Spleen (tissue), 11 donors: ENCODE measurements around the gene PTPRN2. TPM values are rescaled to one million over a fixed set of nuclear protein-coding genes. Genes with fewer than 3 reads are reported as not detected.
"Not testable (repeated sequence)": the region's sequence is repeated elsewhere in the genome, so short reads cannot be mapped to it uniquely, and the experiment has no call there.

Experiments
- DNase-seq: peaks from one replicate; pipeline ENCODE4 v3.0.0-alpha.2; 2020
- H3K27ac ChIP-seq, 8 donors: fragments of 200-600 bp; sonication (generic) in 7 of 8; 1 replicate in 4 of 8; 2 replicates in 4 of 8; pipeline versions ENCODE4 v1.5.0 to v1.8.0; 2016 to 2021; ENCODE audit warnings: inconsistent platforms in 4 of 8, mild to moderate bottlenecking in 4 of 8, moderate library complexity in 1 of 8
- H3K27me3 ChIP-seq, 7 donors: fragments of 200-600 bp; sonication (generic) in 6 of 7; replicated peaks in 1 of 7; 1 replicate in 4 of 7; 2 replicates in 3 of 7; pipeline versions ENCODE4 v1.5.0 to v1.8.0; 2016 to 2021; ENCODE audit warnings: inconsistent platforms in 3 of 7, mild to moderate bottlenecking in 1 of 7
- H3K36me3 ChIP-seq, 6 donors: fragments of 200-600 bp; sonication (generic) in 5 of 6; 1 replicate in 4 of 6; 2 replicates in 2 of 6; pipeline versions ENCODE4 v1.5.0 to v1.8.0; 2016 to 2021; ENCODE audit warnings: inconsistent platforms in 2 of 6
- H3K4me1 ChIP-seq, 6 donors: fragments of 200-600 bp; sonication (generic) in 5 of 6; 1 replicate in 3 of 6; 2 replicates in 3 of 6; pipeline versions ENCODE4 v1.5.0 to v1.8.0; 2016 to 2021; ENCODE audit warnings: inconsistent platforms in 3 of 6
- H3K4me3 ChIP-seq, 8 donors: fragments of 200-600 bp; sonication (generic) in 7 of 8; 1 replicate in 4 of 8; 2 replicates in 4 of 8; pipeline versions ENCODE4 v1.5.0 to v1.8.0; 2016 to 2021; ENCODE audit warnings: inconsistent platforms in 4 of 8, mild to moderate bottlenecking in 4 of 8, moderate library complexity in 2 of 8
- H3K9me3 ChIP-seq, 8 donors: fragments of 200-600 bp; sonication (generic) in 7 of 8; 1 replicate in 4 of 8; 2 replicates in 4 of 8; pipeline versions ENCODE4 v1.5.0 to v1.8.0; 2016 to 2021; ENCODE audit warnings: inconsistent platforms in 4 of 8
- POLR2A ChIP-seq, 3 donors: fragments of 450-650 bp; IDR thresholded peaks; one replicate each; pipeline ENCODE4 v1.5.1; 2017; ENCODE audit warnings: antibody characterized with exemption in 3 of 3, mild to moderate bottlenecking in 1 of 3
- POLR2AphosphoS5 ChIP-seq, 3 donors: sonication (generic); formaldehyde crosslinking; IDR thresholded peaks; one replicate each; pipeline ENCODE4 v1.5.1; 2017; ENCODE audit warnings: antibody characterized with exemption in 3 of 3
- WGBS, 5 donors: extraction: QIAGEN DNeasy Blood & Tissue Kit in 3 of 5; methylation state at CpG; one replicate each; pipeline versions ENCODE4 v1.1.5 to v1.1.7; 2013 to 2018; 5-methylcytosine and 5-hydroxymethylcytosine counted together
- intact Hi-C: fragments of 100-400 bp; cut with DNase I; formaldehyde crosslinking; loops from one replicate; pipeline ENCODE4 v1.15.0; 2023; ENCODE audit warnings: low total_unique reads
- polyA plus RNA-seq, 3 donors: library from polyadenylated mRNA; stranded (reverse); fragments of 200-250 nt; gene quantifications; one replicate each; pipeline ENCODE4 v1.2.1, GENCODE V29; 2013
- total RNA-seq, 7 donors: library from RNA; depleted of rRNA in 3 of 7; stranded (reverse); fragments of >200 nt in 3 of 7; fragmentation: NEBNext Ultra II Directional in 4 of 7; extraction: Animal tissue kit (Norgen Biotek cat#: 25700) in 4 of 7; gene quantifications; one replicate each; pipeline versions ENCODE4 v1.1.0 to v1.2.1, GENCODE V29; 2016 to 2021
- TF ChIP-seq, protein P1 (sequence below), 11 experiments: fragments of 200-600 bp in 7 of 11; fragments of 450-650 bp in 4 of 11; sonication (generic) in 4 of 11; IDR thresholded peaks in 8 of 11; conservative IDR thresholded peaks in 3 of 11; 1 replicate in 7 of 11; 2 replicates in 4 of 11; pipeline versions ENCODE4 v1.4.0 to v1.8.0; 2016 to 2021; ENCODE audit warnings: antibody characterized with exemption in 11 of 11, inconsistent platforms in 4 of 11, mild to moderate bottlenecking in 1 of 11
- donor health status: healthy with polysubstance abuse.
- donor health status: DM: no; HTN: no; CAD: no; lungs with moderate emphysema.
- donor health status: DM: no; HTN: no; CAD: no.
- donor health status: Bipolar disorder and iron deficiency.
- donor health status: healthy.
- donor health status: DM: no; HTN: no; CAD: no.
- donor health status: DM: yes; HTN: yes; CAD: no.

The PTPRN2 gene
- total and polyA plus RNA-seq, 10 donors, result 7.0 to 22.8 (median 16.8) TPM

DNA sequence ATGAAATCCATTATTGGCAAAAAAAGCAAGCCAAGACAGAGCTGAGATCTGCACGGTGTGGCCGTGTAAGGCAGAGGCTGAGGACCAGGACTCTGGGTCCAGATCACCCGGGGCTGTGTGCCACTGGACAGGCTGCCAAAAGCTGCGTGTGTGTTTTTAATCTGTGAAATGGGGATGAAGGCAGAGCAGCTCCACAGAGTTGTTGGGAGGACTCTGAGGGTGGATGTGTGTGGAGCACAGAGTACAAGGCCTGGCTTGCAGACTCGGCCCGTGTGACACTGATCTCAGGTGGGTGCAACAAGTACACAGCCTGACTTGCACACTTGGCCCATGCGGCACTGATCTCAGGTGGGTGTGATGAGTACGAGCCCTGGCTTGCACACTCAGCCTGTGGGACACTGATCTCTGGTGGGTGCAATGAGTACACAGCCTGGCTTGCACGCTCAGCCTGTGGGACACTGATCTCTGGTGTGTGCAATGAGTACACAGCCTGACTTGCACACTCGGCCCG is 921.0 kb downstream of the PTPRN2 start:
- intact Hi-C loops, result no loop called here

DNA sequence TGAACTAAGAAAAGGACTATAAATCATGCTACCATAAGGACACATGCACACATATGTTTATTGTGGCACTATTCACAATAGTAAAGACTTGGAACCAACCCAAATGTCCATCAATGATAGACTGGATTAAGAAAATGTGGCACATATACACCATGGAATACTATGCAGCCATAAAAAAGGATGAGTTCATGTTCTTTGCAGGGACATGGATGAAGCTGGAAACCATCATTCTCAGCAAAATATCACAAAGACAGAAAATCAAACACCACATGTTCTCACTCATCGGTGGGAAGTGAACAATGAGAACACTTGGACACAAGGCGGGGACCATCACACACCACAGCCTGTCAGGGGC is 922.0 kb downstream of the PTPRN2 start:
- H3K27me3 ChIP-seq, result peaks cover 0 to 48% (median 1%) of the 10 kb centered on the region in 7 donors
- peaks cover 0 to 16% (median 2%) of the 10 kb centered on the region in 6 donors for H3K4me1 ChIP-seq
- H3K36me3 ChIP-seq, DNase-seq, H3K4me3 ChIP-seq, H3K9me3 ChIP-seq, H3K27ac ChIP-seq, intact Hi-C loops: not testable (repeated sequence)
- 88 to 100% (median 98%) methylated on average over 2 of the region's 2 CpGs for WGBS, 5 donors

More for the DNA sequence above, 921.0 kb downstream of the PTPRN2 start:
- Histone ChIP-seq H3K9me3 (peaks cover 0 to 3% (median 0%) of the 10 kb centered on the region in 8 donors), H3K4me3 (no peak overlapping the region), H3K27me3 (peaks cover 0 to 52% (median 0%) of the 10 kb centered on the region in 7 donors), H3K4me1 (peaks cover 0 to 14% (median 2%) of the 10 kb centered on the region in 6 donors), H3K27ac (no peak overlapping the region), H3K36me3 (no peaks in the 10 kb centered on the region)
- WGBS, 5 donors, result 87 to 98% (median 92%) methylated on average over 9 to 11 of the region's 11 CpGs
- no peak for TF ChIP-seq POLR2A (IDR thresholded peaks at IDR 0.05)
- TF ChIP-seq, protein P1, sequence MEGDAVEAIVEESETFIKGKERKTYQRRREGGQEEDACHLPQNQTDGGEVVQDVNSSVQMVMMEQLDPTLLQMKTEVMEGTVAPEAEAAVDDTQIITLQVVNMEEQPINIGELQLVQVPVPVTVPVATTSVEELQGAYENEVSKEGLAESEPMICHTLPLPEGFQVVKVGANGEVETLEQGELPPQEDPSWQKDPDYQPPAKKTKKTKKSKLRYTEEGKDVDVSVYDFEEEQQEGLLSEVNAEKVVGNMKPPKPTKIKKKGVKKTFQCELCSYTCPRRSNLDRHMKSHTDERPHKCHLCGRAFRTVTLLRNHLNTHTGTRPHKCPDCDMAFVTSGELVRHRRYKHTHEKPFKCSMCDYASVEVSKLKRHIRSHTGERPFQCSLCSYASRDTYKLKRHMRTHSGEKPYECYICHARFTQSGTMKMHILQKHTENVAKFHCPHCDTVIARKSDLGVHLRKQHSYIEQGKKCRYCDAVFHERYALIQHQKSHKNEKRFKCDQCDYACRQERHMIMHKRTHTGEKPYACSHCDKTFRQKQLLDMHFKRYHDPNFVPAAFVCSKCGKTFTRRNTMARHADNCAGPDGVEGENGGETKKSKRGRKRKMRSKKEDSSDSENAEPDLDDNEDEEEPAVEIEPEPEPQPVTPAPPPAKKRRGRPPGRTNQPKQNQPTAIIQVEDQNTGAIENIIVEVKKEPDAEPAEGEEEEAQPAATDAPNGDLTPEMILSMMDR (IDR thresholded peaks at IDR 0.05 in 8 of 11, conservative IDR thresholded peaks at IDR 0.05 in 3 of 11), result no peak
- TF ChIP-seq POLR2AphosphoS5 (IDR thresholded peaks at IDR 0.05), result no peak
- DNase-seq, result peak; percentile 59

DNA sequence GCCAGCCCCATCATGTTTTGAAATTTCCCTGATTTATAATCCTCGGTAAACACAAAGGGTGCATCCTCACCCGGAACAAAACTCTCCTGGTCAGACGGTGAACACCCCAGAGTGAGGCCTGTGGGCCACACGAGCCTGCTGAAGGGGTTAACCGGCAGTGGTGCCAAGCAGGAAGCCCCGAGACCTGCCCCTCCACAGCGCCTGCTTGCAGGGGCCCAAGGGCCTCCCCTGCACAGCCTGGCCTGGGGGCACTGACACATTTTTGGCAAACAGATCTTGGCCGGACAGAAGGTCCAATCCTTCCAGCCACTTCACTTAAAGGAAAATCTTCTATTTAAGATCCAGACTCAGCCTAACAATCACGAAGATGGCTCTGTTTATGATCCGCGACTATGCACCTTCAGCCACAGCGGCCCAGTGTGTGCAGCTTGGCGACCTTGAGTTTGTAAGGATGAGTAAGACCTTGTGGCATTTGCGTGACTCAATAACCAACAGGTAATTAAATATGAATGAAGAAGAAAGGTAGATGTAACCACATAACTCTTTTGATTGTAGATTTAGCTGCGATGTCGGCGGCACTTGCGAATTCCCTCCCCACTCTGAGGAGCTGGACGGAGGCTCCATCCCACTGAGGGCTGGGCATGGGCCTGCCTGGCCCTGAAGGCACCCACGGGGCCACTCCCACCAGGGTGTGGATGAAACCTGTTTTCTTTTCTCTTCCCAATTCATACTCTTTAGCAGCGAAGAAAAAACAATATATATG is 922.6 kb downstream of the PTPRN2 start:
- peaks cover 0 to 3% (median 0%) of the 10 kb centered on the region in 8 donors for H3K9me3 ChIP-seq
- 67 to 83% (median 77%) methylated on average over 21 of the region's 21 CpGs for WGBS, 5 donors
- H3K27ac ChIP-seq, result no peak overlapping the region
- TF ChIP-seq POLR2AphosphoS5 (IDR thresholded peaks at IDR 0.05) (no peak), POLR2A (IDR thresholded peaks at IDR 0.05) (no peak)
- TF ChIP-seq, protein P1 (IDR thresholded peaks at IDR 0.05 in 8 of 11, conservative IDR thresholded peaks at IDR 0.05 in 3 of 11), result no peak
- H3K4me3 ChIP-seq, result no peak overlapping the region
- intact Hi-C loops, result no loop called here
- H3K36me3 ChIP-seq, result no peaks in the 10 kb centered on the region
- peaks cover 0 to 22% (median 2%) of the 10 kb centered on the region in 6 donors for H3K4me1 ChIP-seq
- peaks cover 0 to 42% (median 4%) of the 10 kb centered on the region in 7 donors for H3K27me3 ChIP-seq
- DNase-seq, result peak; percentile 64

DNA sequence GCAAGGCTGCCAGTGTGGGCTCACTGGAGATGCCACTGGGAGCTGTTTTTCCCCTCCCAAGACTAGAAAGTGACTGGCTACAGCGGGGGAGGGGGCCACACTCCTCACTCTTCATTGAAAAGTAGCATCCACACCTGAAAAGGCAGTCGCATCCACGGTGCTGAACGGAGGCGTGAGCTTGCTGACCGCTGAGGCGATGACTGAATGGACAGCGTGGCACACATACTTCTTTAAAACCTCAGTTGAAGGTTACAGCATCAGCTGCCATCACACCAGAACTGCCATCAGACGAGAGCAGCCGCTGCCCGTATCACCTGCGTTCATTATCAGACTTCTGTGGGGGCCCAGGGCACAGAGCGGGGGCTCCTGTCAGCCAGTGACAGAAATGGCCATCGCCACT is 923.6 kb downstream of the PTPRN2 start:
- Histone ChIP-seq H3K27me3 (peaks cover 0 to 32% (median 0%) of the 10 kb centered on the region in 7 donors), H3K9me3 (peaks cover 0 to 3% (median 0%) of the 10 kb centered on the region in 8 donors), H3K4me1 (peaks cover 0 to 25% (median 2%) of the 10 kb centered on the region in 6 donors), H3K27ac (no peak overlapping the region), H3K4me3 (no peak overlapping the region), H3K36me3 (no peaks in the 10 kb centered on the region)
- peak; percentile 58 for DNase-seq
- TF ChIP-seq, protein P1 (IDR thresholded peaks at IDR 0.05 in 8 of 11, conservative IDR thresholded peaks at IDR 0.05 in 3 of 11), result no peak
- TF ChIP-seq POLR2AphosphoS5 (IDR thresholded peaks at IDR 0.05) (no peak), POLR2A (IDR thresholded peaks at IDR 0.05) (no peak)
- 82 to 96% (median 84%) methylated on average over 14 of the region's 14 CpGs for WGBS, 5 donors
- intact Hi-C loops, result no loop called here
